ENCODE measurements around the gene GPR61.

GPR61 gene

DNA sequence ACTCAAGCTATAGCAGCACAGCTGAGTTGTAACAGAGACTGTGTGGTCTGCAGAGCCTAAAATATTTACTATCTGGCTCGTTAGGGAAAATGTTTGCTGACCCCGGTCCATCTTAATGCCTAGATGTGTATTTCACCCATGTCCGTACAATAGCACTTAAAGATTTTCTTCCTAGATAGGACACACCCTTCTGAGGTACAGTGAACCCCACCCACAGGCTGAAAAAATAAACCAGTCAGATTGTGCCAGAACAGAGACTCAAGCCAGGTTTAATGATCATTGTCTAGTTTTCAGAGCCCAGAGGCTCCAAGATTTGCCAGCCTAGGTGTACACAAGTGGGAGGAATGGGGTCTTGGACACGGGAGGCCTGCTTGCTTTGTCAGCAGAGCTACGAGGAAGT, 35.7 kb upstream of the GPR61 start:
- no peak for DNase-seq
- Histone ChIP-seq H3K27ac (no peak overlapping the region), H3K4me3 (ENCODE audit: low read depth, low read length) (no peak overlapping the region), H3K9me3 (ENCODE audit: severe bottlenecking) (no peaks in the 10 kb centered on the region), H3K36me3 (peaks cover 18% of the 10 kb centered on the region), H3K27me3 (ENCODE audit: insufficient read depth, low read depth, severe bottlenecking) (no peaks in the 10 kb centered on the region)
- TF ChIP-seq, protein P1, sequence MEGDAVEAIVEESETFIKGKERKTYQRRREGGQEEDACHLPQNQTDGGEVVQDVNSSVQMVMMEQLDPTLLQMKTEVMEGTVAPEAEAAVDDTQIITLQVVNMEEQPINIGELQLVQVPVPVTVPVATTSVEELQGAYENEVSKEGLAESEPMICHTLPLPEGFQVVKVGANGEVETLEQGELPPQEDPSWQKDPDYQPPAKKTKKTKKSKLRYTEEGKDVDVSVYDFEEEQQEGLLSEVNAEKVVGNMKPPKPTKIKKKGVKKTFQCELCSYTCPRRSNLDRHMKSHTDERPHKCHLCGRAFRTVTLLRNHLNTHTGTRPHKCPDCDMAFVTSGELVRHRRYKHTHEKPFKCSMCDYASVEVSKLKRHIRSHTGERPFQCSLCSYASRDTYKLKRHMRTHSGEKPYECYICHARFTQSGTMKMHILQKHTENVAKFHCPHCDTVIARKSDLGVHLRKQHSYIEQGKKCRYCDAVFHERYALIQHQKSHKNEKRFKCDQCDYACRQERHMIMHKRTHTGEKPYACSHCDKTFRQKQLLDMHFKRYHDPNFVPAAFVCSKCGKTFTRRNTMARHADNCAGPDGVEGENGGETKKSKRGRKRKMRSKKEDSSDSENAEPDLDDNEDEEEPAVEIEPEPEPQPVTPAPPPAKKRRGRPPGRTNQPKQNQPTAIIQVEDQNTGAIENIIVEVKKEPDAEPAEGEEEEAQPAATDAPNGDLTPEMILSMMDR (IDR thresholded peaks at IDR 0.05; ENCODE audit: low read depth, low read length): no peak

DNA sequence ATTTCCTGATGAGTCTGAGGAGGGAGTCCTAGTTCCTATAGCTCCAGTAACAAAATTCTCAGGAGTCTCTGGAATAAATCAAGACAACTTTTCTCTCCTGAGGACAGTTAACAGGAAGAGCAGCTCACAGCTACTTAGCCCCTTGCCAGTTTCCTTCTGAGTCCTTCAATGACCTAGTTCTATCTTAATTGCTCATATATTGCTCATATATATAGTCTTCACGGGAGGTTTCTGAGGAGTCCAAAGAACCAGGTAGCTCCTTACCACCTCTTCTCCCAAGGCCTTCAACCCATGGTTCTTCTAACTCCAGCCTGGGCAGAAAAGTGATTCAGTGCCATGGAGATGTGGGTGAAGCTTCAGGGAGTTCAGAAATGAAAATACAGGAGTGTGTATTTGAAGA, 34.7 kb upstream of the GPR61 start:
- no peak overlapping the region for H3K27ac ChIP-seq
- TF ChIP-seq, protein P1 (IDR thresholded peaks at IDR 0.05; ENCODE audit: low read depth, low read length): no peak
- no peak for DNase-seq
- H3K9me3 ChIP-seq (ENCODE audit: severe bottlenecking): no peaks in the 10 kb centered on the region
- H3K36me3 ChIP-seq: peaks cover 18% of the 10 kb centered on the region
- H3K27me3 ChIP-seq (ENCODE audit: insufficient read depth, low read depth, severe bottlenecking): no peaks in the 10 kb centered on the region
- no peak overlapping the region for H3K4me3 ChIP-seq (ENCODE audit: low read depth, low read length)

DNA sequence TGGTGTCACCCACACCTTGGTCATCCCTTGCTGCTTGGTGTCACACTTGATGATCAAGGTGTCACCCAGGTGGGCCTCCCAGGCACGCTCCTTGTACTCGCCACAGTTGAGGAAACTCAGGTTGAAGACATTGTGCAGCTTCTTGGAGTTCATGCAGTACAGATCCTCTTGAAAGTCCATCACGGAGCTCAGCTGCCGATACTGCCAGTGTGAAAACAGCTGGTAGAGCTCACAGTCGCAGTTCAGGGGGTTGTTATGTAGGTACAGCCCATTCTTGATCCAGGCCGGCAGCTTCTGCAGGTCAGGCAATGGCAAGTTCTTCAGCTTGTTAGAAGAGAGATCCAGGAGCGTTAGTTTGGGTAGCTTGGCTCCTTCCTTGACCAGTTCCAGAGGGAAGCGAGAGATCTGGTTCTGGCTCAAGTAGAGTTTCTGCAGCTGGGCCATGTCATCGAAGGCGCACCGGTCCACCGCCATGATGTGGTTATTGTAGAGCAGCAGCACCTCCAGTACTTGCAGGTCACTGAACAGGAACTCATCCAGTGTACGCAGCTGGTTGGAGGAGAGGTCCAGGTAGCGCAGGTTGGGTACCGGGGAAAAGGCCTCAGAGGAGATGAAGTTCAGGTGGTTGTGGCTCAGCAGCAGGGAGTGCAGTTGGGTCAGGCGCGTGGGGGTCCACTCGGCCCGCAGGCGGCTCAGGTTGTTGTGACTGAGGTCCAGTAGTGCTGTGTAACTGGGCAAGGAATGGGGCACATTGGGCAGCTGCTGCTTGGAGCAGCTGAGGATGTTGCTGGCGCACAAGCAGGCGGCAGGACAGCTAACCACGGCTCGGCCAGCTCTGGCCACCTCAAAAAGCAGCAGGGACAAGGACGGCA, 31.4 kb upstream of the GPR61 start:
- Histone ChIP-seq H3K27ac (no peak overlapping the region), H3K9me3 (ENCODE audit: severe bottlenecking) (no peaks in the 10 kb centered on the region), H3K27me3 (ENCODE audit: insufficient read depth, low read depth, severe bottlenecking) (no peaks in the 10 kb centered on the region), H3K36me3 (peaks cover 10% of the 10 kb centered on the region), H3K4me3 (ENCODE audit: low read depth, low read length) (no peak overlapping the region)
- no peak for DNase-seq
- TF ChIP-seq, protein P1 (IDR thresholded peaks at IDR 0.05; ENCODE audit: low read depth, low read length): no peak

DNA sequence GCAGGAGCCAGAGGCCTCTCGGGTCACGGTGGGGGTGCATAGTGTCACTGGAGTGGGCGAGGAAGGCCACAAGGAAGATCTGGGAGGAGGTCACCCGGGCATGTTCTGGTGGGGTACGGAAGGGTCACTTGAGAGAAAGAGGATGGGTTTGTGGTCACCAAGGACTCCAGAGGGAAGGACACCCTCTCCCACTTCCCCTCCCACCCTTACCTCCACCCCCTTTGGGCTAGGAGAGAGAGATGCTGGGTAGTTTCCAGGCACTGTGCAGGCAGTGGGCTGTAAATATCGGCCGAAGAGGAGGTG, 30.8 kb upstream of the GPR61 start:
- no peaks in the 10 kb centered on the region for H3K27me3 ChIP-seq (ENCODE audit: insufficient read depth, low read depth, severe bottlenecking)
- TF ChIP-seq, protein P1 (IDR thresholded peaks at IDR 0.05; ENCODE audit: low read depth, low read length): no peak
- peaks cover 10% of the 10 kb centered on the region for H3K36me3 ChIP-seq
- no peak overlapping the region for H3K27ac ChIP-seq
- peak overlapping the region; percentile 90 for H3K4me3 ChIP-seq (ENCODE audit: low read depth, low read length)
- H3K9me3 ChIP-seq (ENCODE audit: severe bottlenecking): no peaks in the 10 kb centered on the region
- no peak for DNase-seq

DNA sequence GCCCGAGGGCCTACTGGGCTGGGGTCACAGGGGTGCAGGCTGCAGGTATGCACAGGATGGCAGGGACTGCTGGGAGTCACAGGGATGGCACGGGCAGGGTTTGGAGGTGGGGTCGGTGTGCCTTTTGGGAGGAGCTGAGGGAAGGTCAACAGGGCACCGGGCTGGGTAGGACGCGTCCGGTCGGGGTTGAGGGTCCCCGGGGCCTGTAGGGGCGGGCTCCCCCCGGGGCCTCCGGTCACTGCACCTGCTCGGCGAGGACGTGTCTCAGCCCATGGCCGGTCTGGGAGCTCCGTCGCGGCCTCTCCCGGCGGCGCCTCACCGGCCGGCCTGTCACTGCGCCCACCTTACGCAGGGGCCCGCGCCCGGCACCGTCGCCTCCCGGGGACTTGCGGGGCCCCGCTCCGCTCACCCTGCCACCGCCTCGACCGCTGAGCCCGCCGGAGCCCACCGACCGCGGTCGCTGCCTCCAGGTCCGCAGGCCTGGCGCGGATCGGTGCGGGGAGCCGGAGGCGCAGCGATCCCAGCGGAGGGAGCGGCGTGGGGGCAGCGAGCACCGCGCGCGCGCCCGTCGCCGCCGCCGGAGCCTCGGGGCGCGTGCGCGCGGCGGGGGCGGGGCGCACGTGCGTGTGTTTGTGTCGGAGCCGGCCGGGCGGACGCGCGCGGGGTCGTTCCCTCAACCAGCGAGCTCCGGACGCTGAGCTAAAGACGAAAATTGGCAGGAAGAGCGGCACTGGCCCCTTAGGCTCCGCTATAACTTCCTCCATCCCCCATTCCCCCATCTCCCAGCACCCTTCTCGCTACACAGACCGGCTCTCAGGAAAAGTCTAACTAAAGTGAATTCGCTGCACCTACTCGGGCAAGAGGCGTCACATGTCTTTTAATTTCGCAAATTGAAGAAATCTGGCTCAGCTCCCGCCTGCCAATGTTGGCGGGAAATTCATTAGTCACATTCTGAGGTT, 30.2 kb upstream of the GPR61 start, which contains the start of gene AMIGO1:
AMIGO1 (minus strand) TSS at position 552 of the 959 bp plus-strand sequence. CDS start 815 bp downstream, outside the sequence.
- DNase-seq: peak; percentile 75
- H3K4me3 ChIP-seq (ENCODE audit: low read depth, low read length): peak within 1 kb of the TSS; percentile 90
- no peaks in the 10 kb centered on the region for H3K27me3 ChIP-seq (ENCODE audit: insufficient read depth, low read depth, severe bottlenecking)
- H3K9me3 ChIP-seq (ENCODE audit: severe bottlenecking): no peaks in the 10 kb centered on the region
- peak within 1 kb of the TSS; percentile 37 for H3K27ac ChIP-seq
- H3K36me3 ChIP-seq: peaks cover 10% of the 10 kb centered on the region
- TF ChIP-seq, protein P1 (IDR thresholded peaks at IDR 0.05; ENCODE audit: low read depth, low read length): no peak

Measured in WERI-Rb-1 (cell line).